ENCODE measurements around the gene TBC1D20.

Gene TBC1D20

GRCh38 chr20:420721-421574 is 41.4 kb downstream of the TBC1D20 start:
- DNase-seq, result no peak

DNA sequence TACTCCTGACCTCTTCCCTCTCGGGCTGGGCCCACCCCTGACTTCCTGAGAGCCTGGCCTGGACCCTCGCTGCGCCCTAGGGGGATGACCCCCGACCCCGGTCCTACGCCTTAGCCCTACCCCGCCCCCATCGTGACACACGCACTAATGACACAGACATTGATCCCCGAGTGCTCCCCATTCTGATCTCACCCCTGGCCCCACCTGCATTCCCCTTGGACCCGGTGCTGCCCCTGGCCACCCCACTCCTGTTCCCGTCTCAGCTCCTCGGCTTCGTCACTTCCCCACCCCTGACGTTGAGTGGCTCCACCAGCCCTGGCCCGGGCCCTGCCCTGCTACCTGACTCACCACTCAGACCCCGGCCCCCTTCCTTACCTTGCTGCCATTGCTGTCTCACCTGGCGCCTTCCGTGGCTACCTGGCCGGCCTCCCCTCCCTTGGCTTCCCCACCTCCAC is 42.1 kb downstream of the TBC1D20 start:
- no peak for DNase-seq

DNA sequence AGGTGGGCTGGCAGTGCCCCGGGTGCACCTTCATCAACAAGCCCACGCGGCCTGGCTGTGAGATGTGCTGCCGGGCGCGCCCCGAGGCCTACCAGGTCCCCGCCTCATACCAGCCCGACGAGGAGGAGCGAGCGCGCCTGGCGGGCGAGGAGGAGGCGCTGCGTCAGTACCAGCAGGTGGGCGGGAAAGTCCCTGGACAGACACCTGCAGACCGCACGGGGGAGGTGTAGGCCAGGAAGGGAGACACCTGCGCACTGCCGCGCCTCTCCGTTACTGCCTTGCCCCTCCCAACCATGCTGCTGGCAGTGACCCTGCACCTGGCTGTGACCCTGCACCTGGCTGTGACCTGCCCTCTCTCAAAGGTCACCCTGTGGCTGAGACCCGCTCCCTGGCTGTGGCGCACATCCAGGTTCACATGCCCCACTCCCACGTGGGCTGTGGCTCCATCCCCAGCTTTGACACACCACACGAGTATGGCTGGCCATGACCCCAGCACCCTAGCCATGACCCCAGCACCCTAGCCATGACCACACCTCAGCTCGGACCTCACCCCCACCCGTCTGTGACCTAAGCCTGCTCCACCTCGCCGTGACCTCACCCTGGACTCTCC is 42.7 kb downstream of the TBC1D20 start:
- DNase-seq, result no peak

GRCh38 chr20:418858-419365 is 43.4 kb downstream of the TBC1D20 start:
- no peak for DNase-seq

DNA sequence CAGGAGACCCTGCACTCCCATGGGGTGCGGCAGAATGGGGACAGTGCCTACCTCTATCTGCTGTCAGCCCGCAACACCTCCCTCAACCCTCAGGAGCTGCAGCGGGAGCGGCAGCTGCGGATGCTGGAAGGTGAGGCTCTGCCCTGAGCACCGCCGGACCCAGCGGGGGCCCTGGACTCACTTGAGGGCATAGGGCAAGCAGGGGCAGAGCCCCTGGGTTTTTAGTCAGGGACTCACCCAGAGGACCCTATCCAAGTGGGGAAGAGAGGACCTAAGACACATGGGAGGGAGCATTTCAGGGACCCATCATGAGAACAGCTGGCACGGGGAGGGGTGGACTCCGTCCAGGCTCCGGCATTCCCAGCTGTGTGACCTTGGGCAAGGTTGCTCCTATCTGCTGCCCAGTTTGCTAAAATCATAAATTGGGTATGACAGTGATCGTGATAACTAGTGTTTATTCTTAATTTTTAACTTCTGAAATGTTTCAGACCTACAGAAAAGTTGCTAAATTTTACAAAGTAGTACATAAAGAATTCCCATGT is 44.5 kb downstream of the TBC1D20 start:
- DNase-seq, result no peak

DNA sequence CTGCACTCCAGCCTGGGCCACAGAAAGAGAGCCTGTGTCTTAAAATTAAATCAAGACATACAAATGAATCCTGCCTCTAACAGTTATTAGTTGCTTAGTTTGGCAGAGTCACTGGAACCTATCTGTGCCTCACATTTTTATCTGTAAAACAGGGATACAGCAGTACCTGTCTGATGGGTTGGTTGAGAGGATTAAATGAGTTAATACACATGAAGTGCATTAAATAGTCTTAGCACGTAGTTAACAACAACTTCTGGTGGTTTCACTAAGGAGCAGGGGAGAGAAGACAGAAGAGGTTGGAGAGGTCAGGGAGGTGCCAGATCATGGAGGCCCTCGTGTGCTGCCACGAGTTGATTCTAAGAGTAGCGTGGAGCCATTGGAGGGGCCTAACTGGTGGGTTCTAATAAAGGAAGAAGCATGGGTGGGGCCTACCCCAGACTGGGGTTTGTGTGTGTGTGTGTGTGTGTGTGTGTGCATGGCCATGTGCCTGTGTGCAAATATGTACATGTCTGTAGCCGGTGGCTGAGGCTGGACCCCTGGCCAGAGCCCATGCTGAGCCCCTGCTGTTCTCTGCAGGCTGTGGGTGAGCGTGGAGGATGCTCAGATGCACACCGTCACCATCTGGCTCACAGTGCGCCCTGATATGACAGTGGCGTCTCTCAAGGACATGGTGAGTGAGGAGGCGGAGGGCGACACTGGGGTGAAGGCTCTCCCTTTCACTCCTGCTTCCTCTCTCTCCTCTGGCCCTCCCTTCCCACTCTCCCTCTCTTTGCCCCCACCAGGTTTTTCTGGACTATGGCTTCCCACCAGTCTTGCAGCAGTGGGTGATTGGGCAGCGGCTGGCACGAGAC is 45.2 kb downstream of the TBC1D20 start:
- no peak for DNase-seq

GRCh38 chr20:415820-416322 is 46.5 kb downstream of the TBC1D20 start:
- no peak for DNase-seq

DNA sequence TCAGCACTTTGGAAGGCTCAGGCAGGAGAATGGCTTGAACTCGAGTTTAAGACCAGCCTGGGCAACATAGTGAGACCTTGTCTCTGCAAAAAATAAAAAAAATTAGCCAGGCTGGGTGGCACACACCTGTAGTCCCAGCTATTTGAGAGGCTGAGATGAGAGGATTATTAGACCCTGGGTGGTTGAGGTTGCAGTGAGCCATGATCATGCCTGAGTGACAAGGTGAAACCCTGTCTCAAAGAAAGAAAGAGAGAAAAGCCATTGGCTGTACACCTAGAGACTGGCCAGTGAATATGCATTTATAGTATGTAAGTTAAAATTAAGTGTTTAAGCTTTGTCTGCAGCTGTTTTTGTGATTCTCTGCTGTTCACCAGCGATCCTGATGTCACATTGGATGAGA is 48.2 kb downstream of the TBC1D20 start:
- DNase-seq, result no peak

- no peak for DNase-seq
Measured at GRCh38 chr20:412081-412480, 50.3 kb downstream of the TBC1D20 start.

DNA sequence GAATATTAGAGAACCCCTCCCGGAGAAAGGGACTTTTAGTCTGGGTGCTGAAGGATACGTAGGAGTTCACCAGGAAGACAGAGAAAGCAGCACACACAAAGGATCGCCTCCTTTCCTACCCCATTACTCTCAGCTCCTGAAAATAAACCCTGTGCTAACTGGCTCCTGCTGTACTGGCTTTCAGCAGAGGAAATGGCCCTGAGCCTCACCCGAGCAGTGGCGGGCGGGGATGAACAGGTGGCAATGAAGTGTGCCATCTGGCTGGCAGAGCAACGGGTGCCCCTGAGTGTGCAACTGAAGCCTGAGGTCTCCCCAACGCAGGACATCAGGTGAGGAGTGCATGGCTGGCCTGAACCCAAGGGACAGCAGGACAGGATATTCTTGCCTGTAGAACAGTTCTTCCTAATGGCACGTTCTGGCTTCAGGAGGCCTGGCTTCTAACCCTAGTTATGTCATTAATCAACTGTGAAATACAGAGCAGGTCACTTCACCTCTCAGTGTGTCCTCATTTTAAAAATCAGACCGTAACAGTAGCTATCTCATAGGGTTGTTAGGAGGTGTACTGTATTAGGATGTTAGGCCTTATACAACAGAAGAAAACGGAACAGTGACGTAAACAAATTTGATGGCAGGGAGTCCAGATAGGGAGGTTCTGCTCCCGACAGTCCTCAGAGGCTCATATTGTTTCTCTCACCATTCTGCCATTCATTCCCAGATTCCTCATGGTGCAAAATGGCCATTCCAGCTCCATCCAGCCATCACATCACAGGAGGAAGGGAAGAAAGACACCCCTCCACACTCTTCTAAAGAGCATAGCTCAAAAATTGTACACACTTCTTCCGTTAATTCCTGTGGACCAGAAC is 52.4 kb downstream of the TBC1D20 start:
- no peak for DNase-seq

DNA sequence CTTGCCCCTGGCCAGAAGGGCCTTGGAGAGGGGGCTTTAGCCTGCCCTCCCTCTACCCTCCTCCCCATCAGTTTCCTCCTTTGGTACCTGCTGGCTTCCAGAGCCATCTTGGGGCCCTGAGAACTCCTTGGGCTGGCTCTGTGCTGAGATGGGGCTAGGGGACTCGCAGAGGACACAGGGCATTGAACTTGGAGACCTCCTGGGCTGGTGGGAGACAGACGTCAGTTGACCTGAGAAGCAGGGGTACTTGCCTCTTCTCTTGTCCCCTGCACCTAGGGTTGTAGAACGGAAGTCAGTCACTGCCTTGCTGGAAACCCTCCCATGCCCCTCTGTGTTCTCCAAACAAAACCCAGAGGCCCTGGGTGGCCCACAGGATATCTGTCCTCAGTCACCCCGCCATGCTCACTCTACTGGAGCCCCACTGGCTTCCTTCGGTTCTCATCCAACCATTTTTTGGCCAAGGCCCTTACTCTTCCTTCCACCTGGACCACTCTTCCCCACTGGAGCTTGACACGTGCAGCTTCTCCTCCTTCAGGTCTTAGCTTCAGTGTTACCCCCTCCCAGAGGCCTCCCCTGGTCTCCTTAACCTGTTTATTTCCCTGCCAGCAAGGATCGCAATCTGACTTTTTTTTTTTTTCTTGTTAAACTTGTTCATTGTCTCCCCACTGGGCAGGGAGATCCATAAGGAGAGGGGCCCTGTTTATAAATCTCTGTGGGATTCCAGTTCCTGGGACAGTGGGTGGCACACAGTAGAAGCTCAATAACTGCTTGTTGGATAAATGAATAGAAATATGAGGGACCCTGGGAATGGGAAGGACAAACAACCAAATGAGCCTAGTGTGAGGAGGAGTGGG is 53.3 kb downstream of the TBC1D20 start:
- no peak for DNase-seq

- DNase-seq, result peak in 57 of 58 donors; percentile 42 to 90 (median 77)
Measured at GRCh38 chr20:407953-408842, 54.1 kb downstream of the TBC1D20 start, which contains the start of gene RBCK1. TSS of gene RBCK1 (plus strand) at chr20:408299. CDS start at chr20:408758, 459 bp downstream.

DNA sequence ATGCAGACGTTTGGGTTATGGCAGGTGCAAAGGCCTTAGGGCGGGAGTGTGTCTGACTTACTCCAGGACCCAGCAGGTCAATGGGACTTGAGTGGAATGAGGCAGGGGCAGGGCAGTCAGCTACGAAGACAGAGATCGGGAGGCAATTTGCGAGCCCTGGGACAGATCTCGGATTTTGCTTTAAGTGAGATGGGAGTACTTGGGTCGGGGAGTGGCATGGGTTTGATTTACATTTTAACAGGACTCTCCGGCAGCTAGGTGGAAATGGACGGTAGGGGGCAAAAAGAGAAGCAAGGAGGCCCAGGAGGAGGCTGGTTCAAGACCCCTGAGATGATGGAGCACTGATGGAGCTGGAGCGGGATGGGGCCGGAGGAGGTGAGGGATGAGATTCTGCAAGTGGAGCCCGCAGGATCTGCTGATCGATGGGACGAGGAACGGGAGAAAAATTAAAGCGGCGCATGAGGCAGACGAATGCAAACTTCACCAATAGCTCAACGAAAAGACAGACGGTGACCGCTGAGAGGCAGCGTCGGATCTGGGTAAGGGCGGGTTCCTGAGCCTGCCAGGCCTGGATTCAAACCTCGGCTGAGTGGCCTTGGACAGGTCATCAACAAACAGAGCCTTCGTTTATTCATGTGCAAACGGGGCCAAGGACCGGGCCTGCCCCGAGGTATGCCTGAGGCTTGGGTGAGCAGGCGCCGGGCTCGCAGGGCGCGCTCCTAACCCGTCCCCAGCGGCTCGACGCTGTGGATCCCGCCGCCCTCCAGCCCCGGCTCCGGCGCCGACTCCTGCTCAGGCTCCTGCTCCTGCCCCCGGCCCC is 55.0 kb downstream of the TBC1D20 start:
- peak in 50 of 58 donors; percentile 28 to 87 (median 68) for DNase-seq

DNA sequence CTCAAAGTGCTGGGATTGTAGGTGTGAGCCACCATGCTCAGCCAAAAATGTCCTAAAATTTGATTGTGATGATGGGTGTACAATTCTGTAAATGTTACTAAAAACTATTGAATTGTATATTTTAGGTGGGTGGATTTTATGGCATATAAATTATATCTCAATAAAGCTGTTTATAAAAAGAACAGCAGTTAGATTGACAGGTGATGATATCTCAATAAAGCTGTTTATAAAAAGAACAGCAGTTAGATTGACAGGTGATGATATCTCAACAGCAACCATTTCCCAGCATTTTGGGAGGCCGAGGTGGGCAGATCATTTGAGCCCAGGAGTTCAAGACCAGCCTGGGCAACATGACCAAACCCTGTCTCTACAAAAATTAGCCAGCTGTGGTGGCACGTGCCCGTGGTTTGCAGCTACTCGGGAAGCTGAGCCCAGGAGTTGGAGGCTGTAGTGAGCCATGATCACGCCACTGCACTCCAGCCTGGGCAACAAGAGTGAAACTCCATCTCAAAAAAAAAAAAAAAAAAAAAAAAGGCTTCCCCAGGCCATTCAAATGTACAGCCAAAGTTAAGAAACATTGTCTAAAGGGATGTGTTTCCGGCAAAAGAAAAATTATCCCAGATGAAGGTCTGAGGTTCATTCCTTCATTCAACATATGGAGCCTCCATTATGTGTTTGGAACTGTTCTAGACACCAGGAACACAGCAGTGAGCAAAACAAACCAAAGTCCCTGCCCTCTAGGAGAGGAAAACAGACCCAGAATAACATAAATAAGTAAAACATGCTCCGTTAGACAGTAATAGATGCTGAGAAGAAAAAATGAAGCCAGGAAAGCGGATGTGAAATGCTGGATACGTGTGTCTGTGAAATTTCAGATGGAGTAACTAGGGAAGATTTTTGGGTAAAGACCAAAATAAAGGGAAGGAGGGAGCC is 55.9 kb downstream of the TBC1D20 start:
- DNase-seq, result no peak

DNA sequence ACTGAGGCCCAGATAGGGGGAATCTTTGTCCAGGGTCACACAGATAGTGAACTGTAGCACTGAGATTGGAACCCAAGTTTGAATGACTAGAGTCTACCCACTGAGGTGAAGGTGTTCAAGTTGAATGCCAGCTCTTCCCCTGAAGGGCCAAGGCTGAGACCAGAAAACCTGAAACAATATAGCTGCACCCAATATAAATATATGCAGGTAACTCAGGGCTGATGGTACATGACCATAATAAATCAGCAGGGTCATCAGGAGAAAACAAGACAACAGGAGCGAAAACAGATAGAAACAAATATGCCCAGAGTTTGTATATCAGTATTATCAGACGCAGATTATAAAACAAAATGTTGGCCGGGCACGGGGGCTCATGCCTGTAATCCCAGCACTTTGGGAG is 58.2 kb downstream of the TBC1D20 start:
- DNase-seq, result no peak

DNA sequence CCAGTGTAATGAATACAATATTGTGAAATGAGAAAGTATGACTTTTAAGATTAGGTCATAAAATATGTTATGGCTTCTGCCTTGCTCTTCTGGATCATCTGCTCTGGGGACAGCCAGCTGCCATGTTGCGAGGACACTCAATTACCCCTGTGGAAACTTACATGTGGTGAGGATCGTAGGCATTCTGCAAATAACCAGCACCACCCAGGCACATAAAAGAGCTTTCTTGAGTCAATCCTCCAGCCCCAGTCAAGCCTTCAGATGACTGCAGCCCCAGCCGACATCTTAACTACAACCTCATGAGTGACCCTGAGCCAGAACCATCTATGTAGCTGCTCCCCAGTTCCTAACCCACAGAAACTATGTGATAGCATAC is 58.8 kb downstream of the TBC1D20 start:
- no peak for DNase-seq
